SK-N-SH (cell line): ENCODE measurements around the gene RANBP9. TPM values are rescaled to one million over a fixed set of nuclear protein-coding genes. Genes with fewer than 3 reads are reported as not detected.
A peak's percentile ranks its signal among the peaks of the same experiment; 100 is the strongest.

Experiments
- CTCF ChIA-PET: fragments of 300-600, 350-600 bp; formaldehyde crosslinking; extraction: SDS; loops from one replicate; lab custom pipeline; 2021; lab: Yijun Ruan, JAX
- POLR2A ChIA-PET: fragments of 350-600 bp; sonication (Branson Sonifier 250); formaldehyde crosslinking; extraction: SDS; loops from one replicate; lab custom pipeline; 2020; ENCODE audit warnings: antibody characterized with exemption, inconsistent platforms; lab: Yijun Ruan, JAX
- DNase-seq: peaks from one replicate; pipeline ENCODE4 v3.0.0; 2012
- H2AFZ ChIP-seq: fragments of 200-600 bp; sonication (generic); 2 replicates; pipeline ENCODE4 v1.8.1; 2016; ENCODE audit warnings: antibody characterized with exemption, mild to moderate bottlenecking, low read depth
- H3F3A ChIP-seq: fragments of 200-600 bp; sonication (generic); replicated peaks from 2 replicates; pipeline ENCODE3; 2016; ENCODE audit warnings: antibody characterized with exemption, mild to moderate bottlenecking; ENCODE audit not compliant: insufficient read depth
- H3K27ac ChIP-seq, 2 experiments: fragments of 200-500 bp in 1 of 2; fragments of 200-600 bp in 1 of 2; sonication (Bioruptor generic) in 1 of 2; sonication (generic), shearing (Covaris generic) in 1 of 2; 2 replicates each; pipeline versions ENCODE4 v1.5.1 to v1.6.1; 2014 to 2016; ENCODE audit warnings: low read depth in 2 of 2, inconsistent platforms in 1 of 2, low read length in 1 of 2, mild to moderate bottlenecking in 1 of 2, mixed read lengths in 1 of 2
- H3K27me3 ChIP-seq: fragments of 200-600 bp; sonication (generic), shearing (Covaris generic); 2 replicates; pipeline ENCODE4 v1.6.1; 2016; ENCODE audit warnings: mixed run types; ENCODE audit not compliant: insufficient read depth
- H3K36me3 ChIP-seq, 2 experiments: fragments of 200-500 bp in 1 of 2; fragments of 200-600 bp in 1 of 2; sonication (Bioruptor generic) in 1 of 2; sonication (generic) in 1 of 2; replicated peaks in 1 of 2; 2 replicates each; pipeline versions ENCODE3 to v1.5.1; 2014 to 2016; ENCODE audit warnings: low read length in 1 of 2, mild to moderate bottlenecking in 1 of 2; ENCODE audit not compliant: insufficient read depth in 2 of 2, control insufficient read depth in 1 of 2
- H3K4me1 ChIP-seq, 2 experiments: fragments of 200-500 bp in 1 of 2; fragments of 200-600 bp in 1 of 2; sonication (Bioruptor generic) in 1 of 2; sonication (generic), shearing (Covaris generic) in 1 of 2; 2 replicates each; pipeline versions ENCODE4 v1.5.1 to v1.6.1; 2014 to 2016; ENCODE audit warnings: low read depth in 1 of 2, low read length in 1 of 2, mixed run types in 1 of 2; ENCODE audit not compliant: insufficient read depth in 2 of 2, control insufficient read depth in 1 of 2
- H3K4me2 ChIP-seq: fragments of 200-600 bp; sonication (generic), shearing (Covaris generic); 2 replicates; pipeline ENCODE4 v1.6.1; 2017; ENCODE audit warnings: mixed run types
- H3K4me3 ChIP-seq, 2 experiments: fragments of 200-500 bp in 1 of 2; fragments of 200-600 bp in 1 of 2; sonication (Bioruptor generic) in 1 of 2; sonication (generic), shearing (Covaris generic) in 1 of 2; 2 replicates each; pipeline versions ENCODE4 v1.5.1 to v1.8.1; 2014 to 2016; ENCODE audit warnings: low read depth in 2 of 2, inconsistent platforms in 1 of 2, low read length in 1 of 2, mild to moderate bottlenecking in 1 of 2, mixed read lengths in 1 of 2, moderate library complexity in 1 of 2
- H3K79me2 ChIP-seq: fragments of 200-600 bp; sonication (generic); 2 replicates; pipeline ENCODE4 v1.8.1; 2017; ENCODE audit warnings: mild to moderate bottlenecking; ENCODE audit not compliant: insufficient read depth
- H3K9ac ChIP-seq: fragments of 200-600 bp; sonication (generic); 2 replicates; pipeline ENCODE4 v1.6.1; 2017; ENCODE audit warnings: mixed run types
- H3K9me2 ChIP-seq: fragments of 200-600 bp; sonication (generic); 2 replicates; pipeline ENCODE4 v1.6.1; 2017; ENCODE audit warnings: mixed run types
- H3K9me3 ChIP-seq: fragments of 200-600 bp; sonication (generic); 2 replicates; pipeline ENCODE4 v1.6.1; 2017; ENCODE audit warnings: mixed run types, mild to moderate bottlenecking, moderate library complexity
- H4K20me1 ChIP-seq: fragments of 200-600 bp; sonication (generic); 2 replicates; pipeline ENCODE4 v1.6.1; 2017; ENCODE audit warnings: mild to moderate bottlenecking, mixed run types; ENCODE audit not compliant: insufficient read depth
- CHD2 ChIP-seq: fragments of 150-350 bp; IDR thresholded peaks from 2 replicates; pipeline ENCODE4 v1.6.1; 2018; ENCODE audit warnings: low read length; ENCODE audit not compliant: partially characterized antibody
- CTCF ChIP-seq: fragments of 200-600 bp; sonication (generic); IDR thresholded peaks from 2 replicates; pipeline ENCODE4 v1.6.1; 2017; ENCODE audit warnings: antibody characterized with exemption, mild to moderate bottlenecking, moderate library complexity
- ELF1 ChIP-seq: IDR thresholded peaks from 2 replicates; pipeline ENCODE4 v1.4.0; 2012
- EP300 ChIP-seq, 2 experiments: IDR thresholded peaks; 2 replicates each; pipeline versions ENCODE4 v1.4.0 to v1.6.1; 2012; ENCODE audit warnings: borderline replicate concordance in 1 of 2, low read depth in 1 of 2, low read length in 1 of 2
- FOSL2 ChIP-seq: IDR thresholded peaks from 2 replicates; pipeline ENCODE4 v1.4.0; 2012; ENCODE audit warnings: low read depth, mild to moderate bottlenecking, moderate library complexity, borderline replicate concordance
- FOXJ3 ChIP-seq: sonication (generic); formaldehyde crosslinking; IDR thresholded peaks from 2 replicates; pipeline ENCODE4 v1.5.1; 2020; ENCODE audit warnings: mild to moderate bottlenecking, missing genetic modification reagents
- GABPA ChIP-seq: IDR thresholded peaks from 2 replicates; pipeline ENCODE4 v1.4.0; 2012; ENCODE audit warnings: low read depth, mild to moderate bottlenecking
- IRF3 ChIP-seq: fragments of 150-350 bp; IDR thresholded peaks from 2 replicates; pipeline ENCODE4 v1.6.1; 2016; ENCODE audit warnings: mild to moderate bottlenecking, low read depth, low read length
- JUND ChIP-seq: IDR thresholded peaks from 2 replicates; pipeline ENCODE4 v1.4.0; 2012
- MAX ChIP-seq: IDR thresholded peaks from 2 replicates; pipeline ENCODE4 v1.4.0; 2012; ENCODE audit warnings: low read depth
- MXI1 ChIP-seq: IDR thresholded peaks from 2 replicates; pipeline ENCODE4 v1.6.1; 2012; ENCODE audit warnings: mild to moderate bottlenecking, low read depth, low read length, improper control_type of control experiment
- NRF1 ChIP-seq: IDR thresholded peaks from 2 replicates; pipeline ENCODE4 v1.6.1; 2012; ENCODE audit warnings: low read depth, mild to moderate bottlenecking, low read length
- PBX3 ChIP-seq: IDR thresholded peaks from 2 replicates; pipeline ENCODE4; 2012
- POLR2AphosphoS5 ChIP-seq: IDR thresholded peaks from 2 replicates; pipeline ENCODE4 v1.6.1; 2012; ENCODE audit warnings: low read depth, low read length
- REST ChIP-seq: IDR thresholded peaks from 2 replicates; pipeline ENCODE4 v1.6.1; 2012; ENCODE audit warnings: mild to moderate bottlenecking, low read depth, low read length, moderate library complexity
- RFX5 ChIP-seq: IDR thresholded peaks from 2 replicates; pipeline ENCODE4 v1.6.1; 2012; ENCODE audit warnings: mild to moderate bottlenecking, improper control_type of control experiment, low read length
- TAF1 ChIP-seq: IDR thresholded peaks from 2 replicates; pipeline ENCODE4 v1.6.1; 2012; ENCODE audit warnings: low read depth, mild to moderate bottlenecking, low read length, moderate library complexity, borderline replicate concordance
- TEAD4 ChIP-seq: IDR thresholded peaks from 2 replicates; pipeline ENCODE4 v1.4.0; 2012; ENCODE audit warnings: mild to moderate bottlenecking, borderline replicate concordance; ENCODE audit not compliant: insufficient read depth
- USF1 ChIP-seq: IDR thresholded peaks from 2 replicates; pipeline ENCODE4 v1.4.0; 2012; ENCODE audit warnings: low read depth, borderline replicate concordance
- WGBS: methylation state at CpG from one replicate; pipeline ENCODE4 v1.1.6; 2017; ENCODE audit warnings: low lambda C conversion rate; 5-methylcytosine and 5-hydroxymethylcytosine counted together
- polyA plus RNA-seq, 3 experiments: library from polyadenylated mRNA; depleted of rRNA; stranded (reverse); fragments of >200 nt; gene quantifications; 2 replicates each; pipeline ENCODE4 v1.2.3, GENCODE V29; 2012

The RANBP9 gene
- polyA plus RNA-seq, 1 of the 3 experiments (the other 2 are of a cell fraction) = 20.4 TPM

GRCh38 chr6:13695252-13695651 lies 16.4 kb downstream of the RANBP9 start:
- peaks cover 95% of the 10 kb centered on the region for H3K79me2 ChIP-seq
- H4K20me1 ChIP-seq = peaks cover 1% of the 10 kb centered on the region; the same call in 1 of the 2 replicates
- no peak overlapping the region for H3K4me3 ChIP-seq
- H3K4me1 ChIP-seq = peaks cover 0 to 33% of the 10 kb centered on the region in 2 experiments; a peak in 2 of 4 replicates
- TF ChIP-seq ELF1 (no peak), USF1 (no peak), FOSL2 (no peak), MXI1 (no peak), IRF3 (no peak), NRF1 (no peak)
- no peak overlapping the region for H3K9ac ChIP-seq
- H3F3A ChIP-seq = peaks cover 29% of the 10 kb centered on the region
- no peaks in the 10 kb centered on the region for H3K9me3 ChIP-seq
- ChIA-PET POLR2A (no interaction called here), CTCF (interaction anchor here (0.6 to 2.0 kb wide), 3 partner anchors 14 to 214 kb away, joined by 3 to 11 read pairs (median 5); partner anchors contain the start of gene NOL7)
- H3K27me3 ChIP-seq = no peaks in the 10 kb centered on the region
- no peak overlapping the region for H2AFZ ChIP-seq
- DNase-seq = no peak
- H3K27ac ChIP-seq = peak overlapping the region in 1 of 2 experiments; percentile 57; a peak in 1 of 4 replicates
- 0 out of 2 replicates have a peak overlapping the region, but pooled peaks have one; percentile 13 for H3K4me2 ChIP-seq
- H3K36me3 ChIP-seq = peaks cover 17 to 22% of the 10 kb centered on the region in 2 experiments
- H3K9me2 ChIP-seq = no peaks in the 10 kb centered on the region
- WGBS = 61% methylated on average over 1 of the region's 1 CpG

- no peaks in the 10 kb centered on the region for H3K9me2 ChIP-seq
- H3K79me2 ChIP-seq = peaks cover 93% of the 10 kb centered on the region
- 89% methylated on average over 4 of the region's 4 CpGs for WGBS
- no peak overlapping the region for H3K4me2 ChIP-seq
- no peak for TF ChIP-seq MAX
- TF ChIP-seq JUND = no peak
- no peak for TF ChIP-seq FOSL2
- no peak for TF ChIP-seq FOXJ3 (CRISPR knock-in tag)
- TF ChIP-seq CHD2 = no peak
- TF ChIP-seq GABPA = no peak
- TF ChIP-seq REST = no peak
- TF ChIP-seq TEAD4 = no peak
- no peak for TF ChIP-seq POLR2AphosphoS5
- no peak for TF ChIP-seq ELF1
- TF ChIP-seq PBX3 = no peak
- TF ChIP-seq RFX5 = no peak
- TF ChIP-seq EP300 (IDR thresholded peaks at IDR 0.05; ENCODE audit: borderline replicate concordance in 1 of 2, low read depth in 1 of 2, low read length in 1 of 2) = no peak
- no peak for TF ChIP-seq CTCF
- no peak for TF ChIP-seq TAF1
- TF ChIP-seq, all 33 proteins: peak for 0
- DNase-seq = no peak
- Histone ChIP-seq H2AFZ (no peak overlapping the region), H3K9me3 (no peaks in the 10 kb centered on the region), H3K4me1 (peaks cover 0 to 35% of the 10 kb centered on the region in 2 experiments; a peak in 2 of 4 replicates), H3K4me3 (no peak overlapping the region), H3F3A (peaks cover 31% of the 10 kb centered on the region), H4K20me1 (peaks cover 3% of the 10 kb centered on the region; the same call in 1 of the 2 replicates), H3K27me3 (no peaks in the 10 kb centered on the region), H3K9ac (no peak overlapping the region), H3K27ac (0 out of 4 replicates have a peak overlapping the region, but pooled peaks of 1 of the 2 experiments have one; percentile 57), H3K36me3 (peaks cover 17 to 29% of the 10 kb centered on the region in 2 experiments)
- ChIA-PET CTCF (interaction anchor here (0.8 to 2.0 kb wide), 2 partner anchors 15 to 79 kb away, joined by 5 to 11 read pairs; partner anchors contain the start of gene NOL7), POLR2A (no interaction called here)
Observed at GRCh38 chr6:13694562-13694961, 17.1 kb downstream of the RANBP9 start.
